ENCODE results near the gene RTP3.
"Not testable (repeated sequence)": the region's sequence is repeated elsewhere in the genome, so short reads cannot be mapped to it uniquely, and the experiment has no call there.

Gene RTP3

GRCh38 chr3:46491089-46492070 is 6.4 kb upstream of the RTP3 start:
- no peak for DNase-seq

GRCh38 chr3:46492890-46493547 is 4.8 kb upstream of the RTP3 start:
- DNase-seq, result no peak

- not testable (repeated sequence) for DNase-seq
Observed at GRCh38 chr3:46494491-46494890, 3.3 kb upstream of the RTP3 start.

GRCh38 chr3:46495901-46496456 is 1.8 kb upstream of the RTP3 start:
- no peak for DNase-seq

GRCh38 chr3:46496746-46497555 is 825 bp upstream of the RTP3 start:
- no peak for DNase-seq

- no peak for DNase-seq
Observed at GRCh38 chr3:46498916-46499519, 1.2 kb downstream of the RTP3 start.

GRCh38 chr3:46500656-46501635 is 3.2 kb downstream of the RTP3 start:
- DNase-seq, result no peak

GRCh38 chr3:46501702-46502101 is 3.9 kb downstream of the RTP3 start:
- no peak for DNase-seq

GRCh38 chr3:46503200-46503874 is 5.6 kb downstream of the RTP3 start:
- no peak for DNase-seq

- no peak for DNase-seq
Observed at GRCh38 chr3:46504789-46505188, 7.0 kb downstream of the RTP3 start.

GRCh38 chr3:46505953-46506352 is 8.2 kb downstream of the RTP3 start:
- DNase-seq, result no peak

GRCh38 chr3:46506526-46506925 is 8.8 kb downstream of the RTP3 start:
- DNase-seq, result no peak

GRCh38 chr3:46508850-46509591 is 11.2 kb downstream of the RTP3 start:
- no peak for DNase-seq

GRCh38 chr3:46509661-46510187 is 11.9 kb downstream of the RTP3 start:
- no peak for DNase-seq

- no peak for DNase-seq
Observed at GRCh38 chr3:46512191-46512749, 14.5 kb downstream of the RTP3 start.

GRCh38 chr3:46516521-46516920 is 18.7 kb downstream of the RTP3 start:
- DNase-seq, result no peak

GRCh38 chr3:46517016-46517783 is 19.4 kb downstream of the RTP3 start:
- no peak for DNase-seq

GRCh38 chr3:46517784-46518181 is 20.0 kb downstream of the RTP3 start:
- DNase-seq, result no peak
